SK-N-SH (cell line): ENCODE measurements around the gene ADD2. TPM values are rescaled to one million over a fixed set of nuclear protein-coding genes. Genes with fewer than 3 reads are reported as not detected.

ENCODE experiments used
- CTCF ChIA-PET: fragments of 300-600, 350-600 bp; formaldehyde crosslinking; extraction: SDS; loops from one replicate; lab custom pipeline; 2021; lab: Yijun Ruan, JAX
- POLR2A ChIA-PET: fragments of 350-600 bp; sonication (Branson Sonifier 250); formaldehyde crosslinking; extraction: SDS; loops from one replicate; lab custom pipeline; 2020; ENCODE audit warnings: antibody characterized with exemption, inconsistent platforms; lab: Yijun Ruan, JAX
- DNase-seq: peaks from one replicate; pipeline ENCODE4 v3.0.0; 2012
- H2AFZ ChIP-seq: fragments of 200-600 bp; sonication (generic); 2 replicates; pipeline ENCODE4 v1.8.1; 2016; ENCODE audit warnings: antibody characterized with exemption, mild to moderate bottlenecking, low read depth
- H3F3A ChIP-seq: fragments of 200-600 bp; sonication (generic); replicated peaks from 2 replicates; pipeline ENCODE3; 2016; ENCODE audit warnings: antibody characterized with exemption, mild to moderate bottlenecking; ENCODE audit not compliant: insufficient read depth
- H3K27ac ChIP-seq, 2 experiments: fragments of 200-500 bp in 1 of 2; fragments of 200-600 bp in 1 of 2; sonication (Bioruptor generic) in 1 of 2; sonication (generic), shearing (Covaris generic) in 1 of 2; 2 replicates each; pipeline versions ENCODE4 v1.5.1 to v1.6.1; 2014 to 2016; ENCODE audit warnings: low read depth in 2 of 2, inconsistent platforms in 1 of 2, low read length in 1 of 2, mild to moderate bottlenecking in 1 of 2, mixed read lengths in 1 of 2
- H3K27me3 ChIP-seq: fragments of 200-600 bp; sonication (generic), shearing (Covaris generic); 2 replicates; pipeline ENCODE4 v1.6.1; 2016; ENCODE audit warnings: mixed run types; ENCODE audit not compliant: insufficient read depth
- H3K36me3 ChIP-seq, 2 experiments: fragments of 200-500 bp in 1 of 2; fragments of 200-600 bp in 1 of 2; sonication (Bioruptor generic) in 1 of 2; sonication (generic) in 1 of 2; replicated peaks in 1 of 2; 2 replicates each; pipeline versions ENCODE3 to v1.5.1; 2014 to 2016; ENCODE audit warnings: low read length in 1 of 2, mild to moderate bottlenecking in 1 of 2; ENCODE audit not compliant: insufficient read depth in 2 of 2, control insufficient read depth in 1 of 2
- H3K4me1 ChIP-seq, 2 experiments: fragments of 200-500 bp in 1 of 2; fragments of 200-600 bp in 1 of 2; sonication (Bioruptor generic) in 1 of 2; sonication (generic), shearing (Covaris generic) in 1 of 2; 2 replicates each; pipeline versions ENCODE4 v1.5.1 to v1.6.1; 2014 to 2016; ENCODE audit warnings: low read depth in 1 of 2, low read length in 1 of 2, mixed run types in 1 of 2; ENCODE audit not compliant: insufficient read depth in 2 of 2, control insufficient read depth in 1 of 2
- H3K4me2 ChIP-seq: fragments of 200-600 bp; sonication (generic), shearing (Covaris generic); 2 replicates; pipeline ENCODE4 v1.6.1; 2017; ENCODE audit warnings: mixed run types
- H3K4me3 ChIP-seq, 2 experiments: fragments of 200-500 bp in 1 of 2; fragments of 200-600 bp in 1 of 2; sonication (Bioruptor generic) in 1 of 2; sonication (generic), shearing (Covaris generic) in 1 of 2; 2 replicates each; pipeline versions ENCODE4 v1.5.1 to v1.8.1; 2014 to 2016; ENCODE audit warnings: low read depth in 2 of 2, inconsistent platforms in 1 of 2, low read length in 1 of 2, mild to moderate bottlenecking in 1 of 2, mixed read lengths in 1 of 2, moderate library complexity in 1 of 2
- H3K79me2 ChIP-seq: fragments of 200-600 bp; sonication (generic); 2 replicates; pipeline ENCODE4 v1.8.1; 2017; ENCODE audit warnings: mild to moderate bottlenecking; ENCODE audit not compliant: insufficient read depth
- H3K9ac ChIP-seq: fragments of 200-600 bp; sonication (generic); 2 replicates; pipeline ENCODE4 v1.6.1; 2017; ENCODE audit warnings: mixed run types
- H3K9me2 ChIP-seq: fragments of 200-600 bp; sonication (generic); 2 replicates; pipeline ENCODE4 v1.6.1; 2017; ENCODE audit warnings: mixed run types
- H3K9me3 ChIP-seq: fragments of 200-600 bp; sonication (generic); 2 replicates; pipeline ENCODE4 v1.6.1; 2017; ENCODE audit warnings: mixed run types, mild to moderate bottlenecking, moderate library complexity
- H4K20me1 ChIP-seq: fragments of 200-600 bp; sonication (generic); 2 replicates; pipeline ENCODE4 v1.6.1; 2017; ENCODE audit warnings: mild to moderate bottlenecking, mixed run types; ENCODE audit not compliant: insufficient read depth
- CHD2 ChIP-seq: fragments of 150-350 bp; IDR thresholded peaks from 2 replicates; pipeline ENCODE4 v1.6.1; 2018; ENCODE audit warnings: low read length; ENCODE audit not compliant: partially characterized antibody
- ELF1 ChIP-seq: IDR thresholded peaks from 2 replicates; pipeline ENCODE4 v1.4.0; 2012
- EP300 ChIP-seq, 2 experiments: IDR thresholded peaks; 2 replicates each; pipeline versions ENCODE4 v1.4.0 to v1.6.1; 2012; ENCODE audit warnings: borderline replicate concordance in 1 of 2, low read depth in 1 of 2, low read length in 1 of 2
- EZH2phosphoT487 ChIP-seq: fragments of 200-600 bp; sonication (generic); IDR thresholded peaks from 2 replicates; pipeline ENCODE4 v1.6.1; 2017; ENCODE audit warnings: low read depth, mixed run types, mild to moderate bottlenecking, antibody characterized with exemption, moderate library complexity, borderline replicate concordance
- FOSL2 ChIP-seq: IDR thresholded peaks from 2 replicates; pipeline ENCODE4 v1.4.0; 2012; ENCODE audit warnings: low read depth, mild to moderate bottlenecking, moderate library complexity, borderline replicate concordance
- GABPA ChIP-seq: IDR thresholded peaks from 2 replicates; pipeline ENCODE4 v1.4.0; 2012; ENCODE audit warnings: low read depth, mild to moderate bottlenecking
- JUND ChIP-seq: IDR thresholded peaks from 2 replicates; pipeline ENCODE4 v1.4.0; 2012
- MXI1 ChIP-seq: IDR thresholded peaks from 2 replicates; pipeline ENCODE4 v1.6.1; 2012; ENCODE audit warnings: mild to moderate bottlenecking, low read depth, low read length, improper control_type of control experiment
- POLR2AphosphoS5 ChIP-seq: IDR thresholded peaks from 2 replicates; pipeline ENCODE4 v1.6.1; 2012; ENCODE audit warnings: low read depth, low read length
- RAD21 ChIP-seq: IDR thresholded peaks from 2 replicates; pipeline ENCODE4 v1.6.1; 2012; ENCODE audit warnings: mild to moderate bottlenecking, low read length
- RCOR1 ChIP-seq: fragments of 150-350 bp; IDR thresholded peaks from 2 replicates; pipeline ENCODE4 v1.6.1; 2017; ENCODE audit warnings: antibody characterized with exemption, low read length
- TAF1 ChIP-seq: IDR thresholded peaks from 2 replicates; pipeline ENCODE4 v1.6.1; 2012; ENCODE audit warnings: low read depth, mild to moderate bottlenecking, low read length, moderate library complexity, borderline replicate concordance
- YY1 ChIP-seq: IDR thresholded peaks from 2 replicates; pipeline ENCODE4 v1.4.0; 2012; ENCODE audit warnings: low read depth, mild to moderate bottlenecking
- WGBS: methylation state at CpG from one replicate; pipeline ENCODE4 v1.1.6; 2017; ENCODE audit warnings: low lambda C conversion rate; 5-methylcytosine and 5-hydroxymethylcytosine counted together
- polyA plus RNA-seq, 3 experiments: library from polyadenylated mRNA; depleted of rRNA; stranded (reverse); fragments of >200 nt; gene quantifications; 2 replicates each; pipeline ENCODE4 v1.2.3, GENCODE V29; 2012
- TF ChIP-seq, protein P1 (sequence below): fragments of 150-350 bp; IDR thresholded peaks from 2 replicates; pipeline ENCODE4 v1.6.1; 2017; ENCODE audit warnings: antibody characterized with exemption, low read length, low read depth, borderline replicate concordance
- TF ChIP-seq, protein P2 (sequence below): IDR thresholded peaks from 2 replicates; pipeline ENCODE4 v1.4.0; 2012; ENCODE audit warnings: low read depth
- TF ChIP-seq, protein P3 (sequence below): IDR thresholded peaks from 2 replicates; pipeline ENCODE4 v1.4.0; 2012; ENCODE audit warnings: low read depth, borderline replicate concordance
- TF ChIP-seq, protein P4 (sequence below): IDR thresholded peaks from 2 replicates; pipeline ENCODE4; 2012
- TF ChIP-seq, protein P5 (sequence below): fragments of 150-350 bp; IDR thresholded peaks from 2 replicates; pipeline ENCODE4 v1.6.1; 2016; ENCODE audit warnings: mild to moderate bottlenecking, low read depth, low read length

The ADD2 gene
- polyA plus RNA-seq, 1 of the 3 experiments (the other 2 are of a cell fraction) = 0.30 TPM

DNA sequence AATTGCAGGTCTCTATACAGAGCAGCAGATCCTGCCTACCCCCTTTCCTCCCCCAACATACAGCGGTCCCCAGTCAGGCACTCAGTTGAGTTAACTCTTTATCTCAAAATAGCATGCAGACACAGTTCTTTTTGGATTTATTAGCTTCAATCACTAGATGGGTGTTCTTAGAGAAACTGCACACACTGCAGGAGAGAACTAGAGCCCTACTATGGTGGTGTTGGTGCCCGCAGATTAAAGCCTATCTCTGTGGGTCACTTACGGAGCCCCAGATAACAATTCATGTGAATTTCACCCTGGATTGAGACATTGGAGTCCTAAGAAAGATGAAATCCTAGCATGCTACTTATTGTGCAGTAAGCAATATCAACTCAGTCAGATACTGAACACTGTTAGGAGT lies 11.9 kb downstream of the ADD2 start:
- Histone ChIP-seq H3K9me2 (no peaks in the 10 kb centered on the region), H3K9ac (no peak overlapping the region), H3K27ac (no peak overlapping the region), H4K20me1 (no peaks in the 10 kb centered on the region), H3F3A (no peaks in the 10 kb centered on the region), H3K36me3 (no peaks in the 10 kb centered on the region), H3K4me3 (no peak overlapping the region), H3K4me2 (no peak overlapping the region), H3K4me1 (no peaks in the 10 kb centered on the region), H3K9me3 (no peaks in the 10 kb centered on the region), H3K27me3 (no peaks in the 10 kb centered on the region), H3K79me2 (no peaks in the 10 kb centered on the region), H2AFZ (no peak overlapping the region)
- TF ChIP-seq EP300 (IDR thresholded peaks at IDR 0.05; ENCODE audit: borderline replicate concordance in 1 of 2, low read depth in 1 of 2, low read length in 1 of 2) = no peak
- no peak for TF ChIP-seq CHD2
- TF ChIP-seq, protein P1, sequence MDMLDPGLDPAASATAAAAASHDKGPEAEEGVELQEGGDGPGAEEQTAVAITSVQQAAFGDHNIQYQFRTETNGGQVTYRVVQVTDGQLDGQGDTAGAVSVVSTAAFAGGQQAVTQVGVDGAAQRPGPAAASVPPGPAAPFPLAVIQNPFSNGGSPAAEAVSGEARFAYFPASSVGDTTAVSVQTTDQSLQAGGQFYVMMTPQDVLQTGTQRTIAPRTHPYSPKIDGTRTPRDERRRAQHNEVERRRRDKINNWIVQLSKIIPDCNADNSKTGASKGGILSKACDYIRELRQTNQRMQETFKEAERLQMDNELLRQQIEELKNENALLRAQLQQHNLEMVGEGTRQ = no peak
- TF ChIP-seq MXI1 = no peak
- TF ChIP-seq POLR2AphosphoS5 = no peak
- TF ChIP-seq, protein P2, sequence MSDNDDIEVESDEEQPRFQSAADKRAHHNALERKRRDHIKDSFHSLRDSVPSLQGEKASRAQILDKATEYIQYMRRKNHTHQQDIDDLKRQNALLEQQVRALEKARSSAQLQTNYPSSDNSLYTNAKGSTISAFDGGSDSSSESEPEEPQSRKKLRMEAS = no peak
- no peak for TF ChIP-seq YY1
- TF ChIP-seq FOSL2 = no peak
- no peak for TF ChIP-seq RAD21
- TF ChIP-seq, protein P3, sequence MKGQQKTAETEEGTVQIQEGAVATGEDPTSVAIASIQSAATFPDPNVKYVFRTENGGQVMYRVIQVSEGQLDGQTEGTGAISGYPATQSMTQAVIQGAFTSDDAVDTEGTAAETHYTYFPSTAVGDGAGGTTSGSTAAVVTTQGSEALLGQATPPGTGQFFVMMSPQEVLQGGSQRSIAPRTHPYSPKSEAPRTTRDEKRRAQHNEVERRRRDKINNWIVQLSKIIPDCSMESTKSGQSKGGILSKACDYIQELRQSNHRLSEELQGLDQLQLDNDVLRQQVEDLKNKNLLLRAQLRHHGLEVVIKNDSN = no peak
- TF ChIP-seq RCOR1 = no peak
- POLR2A ChIA-PET = no interaction called here
- no peak for DNase-seq
- CTCF ChIA-PET = interaction anchor here (1.1 to 1.5 kb wide), 4 partner anchors 12 to 100 kb away, joined by 3 to 7 read pairs (median 4); partner anchors contain the start of gene ADD2
- 87% methylated on average over 3 of the region's 3 CpGs for WGBS

DNA sequence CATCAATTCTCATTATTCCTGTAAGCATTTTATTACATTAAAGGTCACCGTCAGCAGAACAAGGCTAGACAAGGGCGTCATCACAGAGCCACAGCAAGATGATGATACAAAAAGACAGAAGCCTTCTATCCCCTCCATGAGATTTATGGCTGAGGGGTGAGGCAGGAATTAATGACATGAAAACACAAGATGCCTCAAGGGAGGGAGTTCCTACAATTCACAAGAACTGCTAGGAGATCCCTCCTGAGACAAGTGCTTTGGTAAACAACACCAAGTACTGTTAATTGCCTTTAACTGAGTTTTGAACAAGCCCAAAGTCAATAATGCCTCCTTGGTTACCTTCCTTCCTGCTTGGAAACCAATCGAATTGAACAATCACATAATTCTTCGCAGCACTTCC lies 14.1 kb downstream of the ADD2 start:
- no peak for DNase-seq
- 56% methylated on average over 4 of the region's 4 CpGs for WGBS
- no peak overlapping the region for H3K4me3 ChIP-seq
- H3K4me1 ChIP-seq = no peaks in the 10 kb centered on the region
- H3K79me2 ChIP-seq = no peaks in the 10 kb centered on the region
- H4K20me1 ChIP-seq = no peaks in the 10 kb centered on the region
- H3K9me3 ChIP-seq = no peaks in the 10 kb centered on the region
- no peaks in the 10 kb centered on the region for H3K27me3 ChIP-seq
- no peaks in the 10 kb centered on the region for H3F3A ChIP-seq
- CTCF ChIA-PET = interaction anchor here (0.6 to 1.1 kb wide), 2 partner anchors 14 to 104 kb away, joined by 3 read pairs; partner anchors contain the start of gene ADD2
- H2AFZ ChIP-seq = no peak overlapping the region
- no peaks in the 10 kb centered on the region for H3K36me3 ChIP-seq
- POLR2A ChIA-PET = no interaction called here
- H3K27ac ChIP-seq = no peak overlapping the region
- H3K4me2 ChIP-seq = no peak overlapping the region
- H3K9ac ChIP-seq = no peak overlapping the region
- TF ChIP-seq, protein P4, sequence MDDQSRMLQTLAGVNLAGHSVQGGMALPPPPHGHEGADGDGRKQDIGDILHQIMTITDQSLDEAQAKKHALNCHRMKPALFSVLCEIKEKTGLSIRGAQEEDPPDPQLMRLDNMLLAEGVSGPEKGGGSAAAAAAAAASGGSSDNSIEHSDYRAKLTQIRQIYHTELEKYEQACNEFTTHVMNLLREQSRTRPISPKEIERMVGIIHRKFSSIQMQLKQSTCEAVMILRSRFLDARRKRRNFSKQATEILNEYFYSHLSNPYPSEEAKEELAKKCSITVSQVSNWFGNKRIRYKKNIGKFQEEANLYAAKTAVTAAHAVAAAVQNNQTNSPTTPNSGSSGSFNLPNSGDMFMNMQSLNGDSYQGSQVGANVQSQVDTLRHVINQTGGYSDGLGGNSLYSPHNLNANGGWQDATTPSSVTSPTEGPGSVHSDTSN = no peak
- no peak for TF ChIP-seq TAF1
- TF ChIP-seq, protein P1 = no peak
- TF ChIP-seq, protein P5, sequence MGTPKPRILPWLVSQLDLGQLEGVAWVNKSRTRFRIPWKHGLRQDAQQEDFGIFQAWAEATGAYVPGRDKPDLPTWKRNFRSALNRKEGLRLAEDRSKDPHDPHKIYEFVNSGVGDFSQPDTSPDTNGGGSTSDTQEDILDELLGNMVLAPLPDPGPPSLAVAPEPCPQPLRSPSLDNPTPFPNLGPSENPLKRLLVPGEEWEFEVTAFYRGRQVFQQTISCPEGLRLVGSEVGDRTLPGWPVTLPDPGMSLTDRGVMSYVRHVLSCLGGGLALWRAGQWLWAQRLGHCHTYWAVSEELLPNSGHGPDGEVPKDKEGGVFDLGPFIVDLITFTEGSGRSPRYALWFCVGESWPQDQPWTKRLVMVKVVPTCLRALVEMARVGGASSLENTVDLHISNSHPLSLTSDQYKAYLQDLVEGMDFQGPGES = no peak
- TF ChIP-seq GABPA = no peak
- no peak for TF ChIP-seq EZH2phosphoT487
- no peak for TF ChIP-seq ELF1
- TF ChIP-seq MXI1 = no peak
- TF ChIP-seq RAD21 = no peak
- no peak for TF ChIP-seq JUND
- TF ChIP-seq POLR2AphosphoS5 = no peak
- TF ChIP-seq, all 33 proteins: peak for 0
- H3K9me2 ChIP-seq = no peaks in the 10 kb centered on the region
